H9 (cell line): Measurements from ENCODE around the gene C3orf38. TPM values are rescaled to one million over a fixed set of nuclear protein-coding genes. Genes with fewer than 3 reads are reported as not detected.

Source experiments
- DNase-seq: peaks from one replicate; pipeline ENCODE4 v3.0.0-alpha.2; 2017
- H2AFZ ChIP-seq: one replicate; pipeline ENCODE4 v1.6.1; 2013; ENCODE audit warnings: mild to moderate bottlenecking, low read length, control low read depth, moderate library complexity
- H2AK5ac ChIP-seq: 2 replicates; pipeline ENCODE4 v1.6.1; 2013; ENCODE audit warnings: low read length, control low read depth, mixed read lengths; ENCODE audit not compliant: insufficient read length
- H2BK120ac ChIP-seq: one replicate; pipeline ENCODE4 v1.6.1; 2013; ENCODE audit warnings: low read depth, mild to moderate bottlenecking, low read length, control low read depth, inconsistent platforms; ENCODE audit not compliant: poor library complexity, severe bottlenecking
- H2BK12ac ChIP-seq: 2 replicates; pipeline ENCODE4 v1.6.1; 2013; ENCODE audit warnings: low read length, control low read depth, mixed read lengths, low read depth; ENCODE audit not compliant: insufficient read length
- H2BK15ac ChIP-seq: 2 replicates; pipeline ENCODE4 v1.6.1; 2013; ENCODE audit warnings: low read depth, low read length, control low read depth
- H2BK20ac ChIP-seq: one replicate; pipeline ENCODE4 v1.6.1; 2013; ENCODE audit warnings: low read depth, mild to moderate bottlenecking, low read length, control low read depth, inconsistent platforms; ENCODE audit not compliant: poor library complexity, severe bottlenecking
- H2BK5ac ChIP-seq: 2 replicates; pipeline ENCODE4 v1.6.1; 2013; ENCODE audit warnings: low read length, control low read depth, mixed read lengths; ENCODE audit not compliant: insufficient read length
- H3K14ac ChIP-seq: 2 replicates; pipeline ENCODE4 v1.6.1; 2013; ENCODE audit warnings: low read length, control low read depth; ENCODE audit not compliant: insufficient read depth
- H3K18ac ChIP-seq: 2 replicates; pipeline ENCODE4 v1.6.1; 2013; ENCODE audit warnings: low read depth, mild to moderate bottlenecking, mixed read lengths, low read length, control low read depth; ENCODE audit not compliant: insufficient read length
- H3K23ac ChIP-seq: 2 replicates; pipeline ENCODE4 v1.6.1; 2013; ENCODE audit warnings: low read length, control low read depth, mixed read lengths, low read depth; ENCODE audit not compliant: insufficient read length
- H3K23me2 ChIP-seq: 2 replicates; pipeline ENCODE4 v1.6.1; 2013; ENCODE audit warnings: low read depth, mild to moderate bottlenecking, mixed read lengths, low read length, control low read depth; ENCODE audit not compliant: insufficient read length, poor library complexity, severe bottlenecking
- H3K27ac ChIP-seq: 2 replicates; pipeline ENCODE4 v1.5.1; 2013; ENCODE audit warnings: low read length, control low read depth, mixed read lengths, low read depth; ENCODE audit not compliant: insufficient read length
- H3K27me3 ChIP-seq: 2 replicates; pipeline ENCODE4 v1.6.1; 2013; ENCODE audit warnings: low read length, control low read depth, inconsistent platforms; ENCODE audit not compliant: insufficient read depth
- H3K4ac ChIP-seq: 2 replicates; pipeline ENCODE4 v1.6.1; 2013; ENCODE audit warnings: low read depth, mild to moderate bottlenecking, control low read depth, inconsistent platforms, low read length, moderate library complexity
- H3K4me1 ChIP-seq: 2 replicates; pipeline ENCODE4 v1.6.1; 2013; ENCODE audit warnings: low read length, control low read depth, inconsistent platforms; ENCODE audit not compliant: insufficient read depth
- H3K4me2 ChIP-seq: 2 replicates; pipeline ENCODE4 v1.6.1; 2013; ENCODE audit warnings: low read length, control low read depth, mixed read lengths; ENCODE audit not compliant: insufficient read length, insufficient read depth
- H3K56ac ChIP-seq: 2 replicates; pipeline ENCODE4 v1.6.1; 2013; ENCODE audit warnings: low read depth, mild to moderate bottlenecking, mixed read lengths, low read length, control low read depth; ENCODE audit not compliant: insufficient read length
- H3K79me1 ChIP-seq: 2 replicates; pipeline ENCODE4 v1.6.1; 2013; ENCODE audit warnings: low read depth, mild to moderate bottlenecking, moderate library complexity, low read length, control low read depth, inconsistent platforms; ENCODE audit not compliant: insufficient read depth, poor library complexity, severe bottlenecking
- H3K79me2 ChIP-seq: 2 replicates; pipeline ENCODE4 v1.6.1; 2013; ENCODE audit warnings: low read length, control low read depth, inconsistent platforms; ENCODE audit not compliant: insufficient read depth
- H3K9ac ChIP-seq: 2 replicates; pipeline ENCODE4 v1.6.1; 2013; ENCODE audit warnings: low read length, control low read depth, mixed read lengths; ENCODE audit not compliant: insufficient read length; ENCODE audit errors: extremely low read depth
- H3K9me3 ChIP-seq: one replicate; pipeline ENCODE4 v1.6.1; 2013; ENCODE audit warnings: low read depth, low read length, inconsistent platforms; ENCODE audit not compliant: control insufficient read depth
- H3T11ph ChIP-seq: one replicate; pipeline ENCODE4 v1.6.1; 2013; ENCODE audit warnings: mild to moderate bottlenecking, low read length, control low read depth, inconsistent platforms
- H4K20me1 ChIP-seq: one replicate; pipeline ENCODE4 v1.6.1; 2013; ENCODE audit not compliant: control insufficient read depth, insufficient read length, insufficient read depth
- H4K5ac ChIP-seq: 2 replicates; pipeline ENCODE4 v1.6.1; 2013; ENCODE audit warnings: low read depth, mild to moderate bottlenecking, mixed read lengths, low read length, control low read depth; ENCODE audit not compliant: insufficient read length
- H4K8ac ChIP-seq: replicated peaks from 2 replicates; pipeline ENCODE4 v1.6.1; 2013; ENCODE audit warnings: low read length, control low read depth, mixed read lengths, low read depth; ENCODE audit not compliant: insufficient read length
- H4K91ac ChIP-seq: 2 replicates; pipeline ENCODE4 v1.6.1; 2013; ENCODE audit warnings: low read depth, mild to moderate bottlenecking, moderate library complexity, mixed read lengths, low read length, control low read depth; ENCODE audit not compliant: insufficient read length
- H3K27ac Mint-ChIP-seq, 3 experiments: 2 replicates in 2 of 3; 3 replicates in 1 of 3; pipeline ENCODE4 v1.8.0; 2020 to 2021; ENCODE audit warnings: mixed read lengths in 3 of 3, mild to moderate bottlenecking in 1 of 3, moderate library complexity in 1 of 3
- H3K27me3 Mint-ChIP-seq: 2 replicates; pipeline ENCODE4 v1.8.0; 2021; ENCODE audit warnings: low read depth, mild to moderate bottlenecking, moderate library complexity, mixed read lengths
- H3K36me3 Mint-ChIP-seq, 3 experiments: 2 replicates in 2 of 3; 3 replicates in 1 of 3; pipeline ENCODE4 v1.8.0; 2020 to 2021; ENCODE audit warnings: low read depth in 3 of 3, mixed read lengths in 3 of 3; ENCODE audit not compliant: insufficient read depth in 1 of 3
- H3K4me1 Mint-ChIP-seq, 2 experiments: 2 replicates each; pipeline ENCODE4 v1.8.0; 2020; ENCODE audit warnings: mixed read lengths in 2 of 2
- H3K4me3 Mint-ChIP-seq, 2 experiments: 2 replicates in 1 of 2; 3 replicates in 1 of 2; pipeline ENCODE4 v1.8.0; 2020 to 2021; ENCODE audit warnings: mild to moderate bottlenecking in 2 of 2, mixed read lengths in 2 of 2, moderate library complexity in 1 of 2
- H3K9me3 Mint-ChIP-seq, 2 experiments: 2 replicates in 1 of 2; 3 replicates in 1 of 2; pipeline ENCODE4 v1.8.0; 2020; ENCODE audit warnings: mild to moderate bottlenecking in 2 of 2, mixed read lengths in 2 of 2, moderate library complexity in 1 of 2
- WGBS: extraction: QIAGEN DNeasy Blood & Tissue Kit; methylation state at CpG from one replicate; pipeline ENCODE4 v1.1.7; 2013; ENCODE audit warnings: missing lambda C conversion rate, low lambda C conversion rate, mixed read lengths; ENCODE audit not compliant: insufficient read length; ENCODE audit errors: extremely low coverage; 5-methylcytosine and 5-hydroxymethylcytosine counted together
- total RNA-seq: library from RNA; stranded (reverse); gene quantifications from 2 replicates; pipeline ENCODE4 v1.2.1, GENCODE V29; 2021
- TF ChIP-seq, protein P1 (sequence below): fragments of 200-600 bp; sonication (generic); conservative IDR thresholded peaks from 3 replicates; pipeline ENCODE4 v1.8.0; 2021; ENCODE audit warnings: antibody characterized with exemption, mild to moderate bottlenecking

Gene C3orf38
- total RNA-seq, 1 experiment from 2014 or later: 36.6 TPM

DNA sequence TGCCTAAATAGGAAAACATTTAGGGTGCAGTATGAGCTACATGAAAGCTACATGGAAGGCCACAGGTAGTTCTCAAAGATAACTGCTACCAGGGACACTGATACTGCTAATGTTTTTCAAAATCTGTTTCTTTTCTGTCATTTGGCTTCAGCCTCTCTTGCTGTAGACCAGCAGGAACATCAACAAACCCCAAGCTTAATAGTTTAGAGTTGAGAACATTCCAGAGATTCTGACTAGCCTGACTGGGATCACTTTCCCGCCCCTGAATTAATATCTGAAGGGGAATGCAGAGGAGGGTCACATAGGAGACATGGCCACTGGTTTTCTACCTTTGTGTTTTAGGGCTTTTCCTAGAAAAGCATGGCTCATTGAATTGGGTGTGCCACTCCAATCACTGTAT lies 16.9 kb upstream of the C3orf38 start:
- Histone ChIP-seq H2AK5ac (no peak overlapping the region), H4K91ac (no peak overlapping the region), H3T11ph (no peak overlapping the region), H3K18ac (no peak overlapping the region), H3K14ac (no peak overlapping the region), H2AFZ (no peak overlapping the region), H3K79me2 (no peaks in the 10 kb centered on the region), H4K20me1 (no peaks in the 10 kb centered on the region), H3K4me2 (no peak overlapping the region), H3K79me1 (no peaks in the 10 kb centered on the region), H3K9me3 (no peaks in the 10 kb centered on the region), H3K9ac (no peak overlapping the region), H2BK12ac (no peak overlapping the region), H4K8ac (no peak overlapping the region), H3K27me3 (no peaks in the 10 kb centered on the region), H3K56ac (no peak overlapping the region), H2BK20ac (no peak overlapping the region), H3K23me2 (no peaks in the 10 kb centered on the region), H4K5ac (no peak overlapping the region), H2BK15ac (no peak overlapping the region), H2BK120ac (no peak overlapping the region), H3K27ac (no peak overlapping the region), H3K23ac (no peak overlapping the region), H2BK5ac (no peak overlapping the region), H3K4me1 (no peaks in the 10 kb centered on the region), H3K4ac (no peak overlapping the region)
- Mint-ChIP-seq H3K27me3 (no peaks in the 10 kb centered on the region), H3K4me3 (no peak overlapping the region), H3K4me1 (no peaks in the 10 kb centered on the region), H3K36me3 (peaks cover 6 to 14% (median 14%) of the 10 kb centered on the region in 3 experiments; a peak in 5 of 7 replicates), H3K9me3 (no peaks in the 10 kb centered on the region), H3K27ac (no peak overlapping the region)
- DNase-seq: no peak
- WGBS: no CpG with 5 or more reads among the region's 1 CpG
- TF ChIP-seq, protein P1, sequence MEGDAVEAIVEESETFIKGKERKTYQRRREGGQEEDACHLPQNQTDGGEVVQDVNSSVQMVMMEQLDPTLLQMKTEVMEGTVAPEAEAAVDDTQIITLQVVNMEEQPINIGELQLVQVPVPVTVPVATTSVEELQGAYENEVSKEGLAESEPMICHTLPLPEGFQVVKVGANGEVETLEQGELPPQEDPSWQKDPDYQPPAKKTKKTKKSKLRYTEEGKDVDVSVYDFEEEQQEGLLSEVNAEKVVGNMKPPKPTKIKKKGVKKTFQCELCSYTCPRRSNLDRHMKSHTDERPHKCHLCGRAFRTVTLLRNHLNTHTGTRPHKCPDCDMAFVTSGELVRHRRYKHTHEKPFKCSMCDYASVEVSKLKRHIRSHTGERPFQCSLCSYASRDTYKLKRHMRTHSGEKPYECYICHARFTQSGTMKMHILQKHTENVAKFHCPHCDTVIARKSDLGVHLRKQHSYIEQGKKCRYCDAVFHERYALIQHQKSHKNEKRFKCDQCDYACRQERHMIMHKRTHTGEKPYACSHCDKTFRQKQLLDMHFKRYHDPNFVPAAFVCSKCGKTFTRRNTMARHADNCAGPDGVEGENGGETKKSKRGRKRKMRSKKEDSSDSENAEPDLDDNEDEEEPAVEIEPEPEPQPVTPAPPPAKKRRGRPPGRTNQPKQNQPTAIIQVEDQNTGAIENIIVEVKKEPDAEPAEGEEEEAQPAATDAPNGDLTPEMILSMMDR: no peak
